HG03196 (cell line): Measurements from ENCODE around the gene OR1S1.
"Not testable (repeated sequence)": the region's sequence is repeated elsewhere in the genome, so short reads cannot be mapped to it uniquely, and the experiment has no call there.

Source experiments
- ATAC-seq: cut with Tn5 transposase; IDR thresholded peaks from one replicate; pipeline ENCODE4 v1.9.1; 2021; ENCODE audit not compliant: unreplicated experiment

OR1S1 gene

DNA sequence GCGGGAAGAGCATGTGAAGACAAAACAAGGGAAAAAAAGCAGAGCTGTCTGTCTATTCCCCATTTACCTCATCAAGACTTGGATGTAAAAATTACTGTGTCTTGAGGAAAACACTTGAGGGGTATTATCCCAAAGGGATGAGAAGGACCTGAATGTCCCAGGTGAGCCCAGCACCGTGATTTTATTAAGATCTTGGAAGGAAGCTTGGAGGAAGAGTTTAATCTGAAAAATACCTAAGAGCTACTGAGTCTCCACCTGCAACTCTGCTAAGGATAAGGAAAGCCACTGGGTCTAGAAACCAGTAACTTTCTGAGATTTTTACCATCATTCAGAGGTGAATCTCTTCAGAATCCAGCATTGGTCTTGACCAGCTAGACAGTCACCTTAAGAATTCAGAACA lies at the start of gene OR1S1:
TSS of gene OR1S1 (plus strand) at position 301 of the 400 bp plus-strand sequence.
- not testable (repeated sequence) for ATAC-seq

DNA sequence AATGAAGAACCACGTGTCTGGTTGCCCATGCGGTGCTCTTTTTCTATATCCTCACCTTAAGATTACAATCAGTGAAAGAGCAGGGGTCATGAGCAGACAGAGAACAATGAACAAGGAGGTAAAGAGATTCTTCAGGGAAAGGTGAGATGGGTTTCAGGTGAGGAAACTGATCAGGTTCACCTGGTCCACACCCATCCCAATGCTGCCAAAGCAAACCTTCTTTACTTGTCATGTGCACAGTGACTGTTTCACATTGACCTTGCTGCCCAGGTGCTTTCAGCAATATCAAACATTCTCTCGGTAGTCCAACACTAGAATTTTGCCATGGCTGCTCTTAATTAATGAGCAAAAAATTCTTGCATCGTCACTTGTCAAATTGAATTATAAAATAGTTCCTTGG lies 48.1 kb upstream of the OR1S1 start:
- ATAC-seq: no peak

DNA sequence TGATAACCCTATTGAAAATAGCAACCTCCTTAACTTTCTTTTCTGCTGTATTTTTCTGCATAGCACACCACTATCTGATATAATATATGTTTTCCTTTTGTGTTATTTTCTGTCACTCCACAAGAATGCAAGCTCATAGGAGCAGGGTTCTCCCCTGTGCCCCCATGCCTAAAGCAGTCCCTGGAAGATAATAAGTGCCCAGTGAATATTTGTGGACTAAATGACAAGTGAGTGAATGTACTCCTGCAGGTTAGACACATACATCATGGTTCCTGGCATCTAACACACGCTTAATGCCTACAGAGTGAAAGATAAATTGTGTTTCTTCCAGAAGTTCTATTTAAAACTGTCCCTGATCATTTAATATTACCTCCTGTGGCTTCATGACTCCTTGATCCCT lies 47.5 kb upstream of the OR1S1 start:
- ATAC-seq: no peak

- no peak for ATAC-seq
Measured at GRCh38 chr11:58165504-58166106, 46.9 kb upstream of the OR1S1 start.

DNA sequence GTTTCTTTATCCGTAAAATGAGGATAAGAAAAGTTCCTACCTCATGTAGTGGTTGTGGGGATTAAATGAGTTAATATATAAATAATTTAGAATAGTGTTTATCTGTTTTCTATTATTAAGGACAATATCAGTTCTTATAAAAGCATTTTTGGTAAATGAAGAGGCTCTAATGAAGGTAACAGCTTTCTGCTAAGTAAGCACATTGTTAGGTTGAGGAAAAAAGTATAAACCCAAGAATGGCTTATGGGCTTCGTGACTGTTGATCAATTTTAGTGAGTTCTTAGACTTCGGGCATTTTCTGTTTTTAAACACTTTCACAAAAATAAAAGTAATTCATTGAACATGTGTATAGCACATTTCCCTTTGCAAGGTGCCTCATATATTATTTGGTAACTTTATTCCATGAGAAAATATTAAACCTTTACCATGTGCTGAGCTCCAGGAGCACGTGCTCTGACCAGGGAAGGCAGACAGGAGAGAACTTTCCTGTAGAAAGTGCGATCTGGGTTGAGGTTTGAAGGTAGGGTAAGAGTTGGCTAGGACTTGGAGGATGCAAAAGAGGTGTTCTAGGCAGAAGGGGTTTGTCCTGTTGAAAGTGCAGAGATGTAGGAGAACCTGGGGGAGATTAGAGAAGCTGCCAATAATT lies 35.0 kb upstream of the OR1S1 start:
- ATAC-seq: no peak

DNA sequence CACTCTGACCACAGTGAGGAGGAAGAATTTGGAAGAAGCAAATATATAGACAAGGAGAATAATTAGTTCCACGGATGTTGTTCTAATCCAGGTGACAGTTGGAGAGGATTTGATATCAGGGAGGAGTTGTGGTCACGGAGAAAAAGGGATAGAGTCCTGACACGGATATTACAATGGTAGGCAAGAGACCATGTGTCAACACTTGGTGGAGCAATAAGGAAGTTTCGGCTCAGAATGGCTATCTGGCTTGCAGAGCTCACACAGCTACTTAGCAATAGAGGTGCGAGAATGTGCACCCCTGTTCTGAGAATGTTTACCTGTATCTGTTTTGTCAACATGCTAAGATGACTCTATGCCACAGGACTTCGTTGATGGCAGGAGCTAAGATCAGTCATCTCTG lies 34.1 kb upstream of the OR1S1 start:
- ATAC-seq: no peak

DNA sequence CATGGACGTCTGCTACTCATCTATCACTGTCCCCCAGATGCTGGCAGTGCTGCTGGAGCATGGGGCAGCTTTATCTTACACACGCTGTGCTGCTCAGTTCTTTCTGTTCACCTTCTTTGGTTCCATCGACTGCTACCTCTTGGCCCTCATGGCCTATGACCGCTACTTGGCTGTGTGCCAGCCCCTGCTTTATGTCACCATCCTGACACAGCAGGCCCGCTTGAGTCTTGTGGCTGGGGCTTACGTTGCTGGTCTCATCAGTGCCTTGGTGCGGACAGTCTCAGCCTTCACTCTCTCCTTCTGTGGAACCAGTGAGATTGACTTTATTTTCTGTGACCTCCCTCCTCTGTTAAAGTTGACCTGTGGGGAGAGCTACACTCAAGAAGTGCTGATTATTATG lies 32.9 kb upstream of the OR1S1 start:
- ATAC-seq: no peak

GRCh38 chr11:58186938-58187337 lies 25.6 kb upstream of the OR1S1 start:
- no peak for ATAC-seq

GRCh38 chr11:58188770-58189169 lies 23.8 kb upstream of the OR1S1 start, which contains the start of gene OR9Q2:
Gene OR9Q2 (plus strand): TSS chr11:58189070. CDS start chr11:58190491, 1,421 bp downstream.
- no peak for ATAC-seq

GRCh38 chr11:58192229-58192628 lies 20.3 kb upstream of the OR1S1 start:
- ATAC-seq: no peak

GRCh38 chr11:58193391-58193790 lies 19.1 kb upstream of the OR1S1 start:
- ATAC-seq: no peak

- no peak for ATAC-seq
Measured at GRCh38 chr11:58195939-58196338, 16.6 kb upstream of the OR1S1 start.

- ATAC-seq: no peak
Measured at GRCh38 chr11:58199271-58199670, 13.2 kb upstream of the OR1S1 start.

DNA sequence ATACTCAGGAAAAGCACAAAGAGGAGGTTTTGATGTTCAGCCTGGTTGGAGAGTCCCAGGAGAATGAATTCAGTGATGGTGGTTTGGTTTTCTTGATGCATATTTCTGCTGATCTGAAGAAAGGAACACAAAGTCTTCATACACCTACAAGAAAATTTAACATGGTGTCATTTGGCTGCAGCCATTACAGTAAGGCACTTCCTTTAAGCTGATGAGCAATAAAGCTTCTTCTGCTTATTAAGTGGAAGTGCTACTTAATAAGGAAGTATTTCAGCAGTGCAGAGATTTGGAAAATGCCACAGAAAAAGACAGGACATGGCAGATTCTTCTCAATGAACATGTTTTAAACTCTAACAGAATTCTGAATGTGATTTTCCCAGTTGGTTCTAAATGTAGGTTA lies 8.5 kb upstream of the OR1S1 start, which contains the start of gene OR1S2:
TSS of gene OR1S2 (minus strand) at position 101 of the 400 bp plus-strand sequence. CDS start at position 101, 0 bp downstream.
- no peak for ATAC-seq

GRCh38 chr11:58216476-58216875 lies 4.0 kb downstream of the OR1S1 start:
- no peak for ATAC-seq

DNA sequence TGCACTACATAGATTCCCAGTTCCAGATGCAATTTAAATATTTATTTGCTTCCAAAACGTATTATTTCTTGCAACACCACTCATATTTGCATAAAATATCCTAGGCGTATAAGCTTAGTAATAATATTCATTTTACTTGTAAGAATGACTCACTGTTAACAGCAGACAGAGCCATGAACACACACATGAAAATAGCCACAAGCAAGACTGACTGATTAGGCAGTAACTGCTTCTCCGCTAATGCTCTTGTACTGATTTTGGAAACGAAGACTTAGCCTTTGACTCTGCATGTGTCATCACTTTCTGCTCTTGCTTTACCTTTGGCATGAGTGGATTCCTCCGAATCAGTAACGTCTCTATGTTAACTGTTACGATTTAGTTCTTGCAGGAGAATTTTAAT lies 10.2 kb downstream of the OR1S1 start:
- no peak for ATAC-seq

DNA sequence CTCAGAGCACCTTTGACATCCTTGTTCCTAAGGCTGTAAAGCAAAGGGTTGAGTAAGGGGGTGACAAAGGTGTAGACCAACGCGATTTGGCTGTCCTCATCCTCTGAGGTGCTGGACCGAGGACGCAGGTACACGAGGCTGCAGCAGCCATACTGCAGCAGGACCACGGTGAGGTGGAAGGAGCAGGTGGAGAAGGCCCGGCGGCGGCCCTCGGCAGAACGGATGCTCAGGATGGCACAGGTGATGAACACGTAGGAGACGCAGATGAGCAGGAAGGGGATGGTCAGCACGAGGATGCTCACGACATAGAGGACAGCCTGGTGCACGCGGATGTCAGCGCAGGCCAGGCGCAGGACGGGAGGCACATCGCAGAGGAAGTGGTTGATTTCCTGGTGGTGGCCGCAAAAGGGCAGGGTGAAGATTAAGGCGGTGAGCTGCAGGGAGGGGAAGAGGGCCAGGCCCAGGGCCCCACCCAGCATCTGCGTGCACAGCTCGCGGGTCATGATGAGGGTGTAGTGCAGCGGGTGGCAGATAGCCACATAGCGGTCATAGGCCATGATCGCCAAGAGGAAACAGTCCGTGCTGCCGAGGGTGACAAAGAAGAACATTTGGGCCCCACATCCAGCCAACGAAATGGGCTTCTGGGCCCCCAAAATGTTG lies 15.6 kb downstream of the OR1S1 start:
- ATAC-seq: no peak

- ATAC-seq: no peak
Measured at GRCh38 chr11:58243954-58244353, 31.4 kb downstream of the OR1S1 start.

DNA sequence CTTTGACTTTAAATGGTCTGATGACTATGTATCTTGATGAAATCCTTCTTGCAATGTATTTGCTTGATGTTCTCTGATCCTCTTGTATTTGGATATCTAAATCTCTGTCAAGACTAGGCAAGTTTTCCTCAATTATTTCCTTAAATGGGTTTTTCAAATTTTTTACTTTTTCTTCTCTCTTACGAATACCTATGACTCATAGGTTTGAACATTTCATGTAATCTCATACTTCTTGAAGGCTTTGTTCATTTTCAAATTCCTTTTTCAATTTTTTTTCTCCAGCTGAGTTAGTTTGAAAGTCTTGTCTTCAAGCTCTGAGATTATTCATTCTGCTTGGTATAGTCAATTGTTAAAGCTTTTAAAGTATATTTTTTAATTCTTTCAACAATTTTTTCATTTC lies 42.4 kb downstream of the OR1S1 start:
- ATAC-seq: no peak

GRCh38 chr11:58259983-58260382 lies 47.5 kb downstream of the OR1S1 start:
- ATAC-seq: no peak
